ENCODE data around the gene SPINK4. TPM values are rescaled to one million over a fixed set of nuclear protein-coding genes. Genes with fewer than 3 reads are reported as not detected.

SPINK4 gene
- total RNA-seq, 1 experiment from 2014 or later, result not detected

GRCh38 chr9:33225319-33226147 is 14.4 kb upstream of the SPINK4 start:
- DNase-seq, result peak; percentile 20
- Histone ChIP-seq H3K4me3 (no peak overlapping the region), H3K36me3 (no peaks in the 10 kb centered on the region), H3K27me3 (no peaks in the 10 kb centered on the region), H3K9me3 (no peaks in the 10 kb centered on the region)

- Histone ChIP-seq H3K9me3 (no peaks in the 10 kb centered on the region), H3K27me3 (no peaks in the 10 kb centered on the region), H3K36me3 (no peaks in the 10 kb centered on the region), H3K4me3 (no peak overlapping the region)
- DNase-seq, result no peak
Observed at GRCh38 chr9:33227008-33227398, 13.0 kb upstream of the SPINK4 start.

- Histone ChIP-seq H3K4me3 (no peak overlapping the region), H3K36me3 (no peaks in the 10 kb centered on the region), H3K9me3 (no peaks in the 10 kb centered on the region), H3K27me3 (no peaks in the 10 kb centered on the region)
- DNase-seq, result no peak
Observed at GRCh38 chr9:33227741-33228140, 12.2 kb upstream of the SPINK4 start.

GRCh38 chr9:33228606-33229005 is 11.4 kb upstream of the SPINK4 start:
- Histone ChIP-seq H3K4me3 (no peak overlapping the region), H3K9me3 (no peaks in the 10 kb centered on the region), H3K27me3 (no peaks in the 10 kb centered on the region), H3K36me3 (no peaks in the 10 kb centered on the region)
- no peak for DNase-seq

GRCh38 chr9:33229359-33230114 is 10.4 kb upstream of the SPINK4 start:
- H3K36me3 ChIP-seq, result no peaks in the 10 kb centered on the region
- no peak for DNase-seq
- H3K4me3 ChIP-seq, result no peak overlapping the region
- H3K9me3 ChIP-seq, result no peaks in the 10 kb centered on the region
- H3K27me3 ChIP-seq, result no peaks in the 10 kb centered on the region

- no peak for DNase-seq
- H3K27me3 ChIP-seq, result no peaks in the 10 kb centered on the region
- no peaks in the 10 kb centered on the region for H3K36me3 ChIP-seq
- H3K4me3 ChIP-seq, result no peak overlapping the region
- H3K9me3 ChIP-seq, result no peaks in the 10 kb centered on the region
Observed at GRCh38 chr9:33230756-33231622, 9.0 kb upstream of the SPINK4 start.

- Histone ChIP-seq H3K4me3 (no peak overlapping the region), H3K9me3 (no peaks in the 10 kb centered on the region), H3K27me3 (no peaks in the 10 kb centered on the region), H3K36me3 (no peaks in the 10 kb centered on the region)
- DNase-seq, result no peak
Observed at GRCh38 chr9:33231623-33231942, 8.4 kb upstream of the SPINK4 start.

GRCh38 chr9:33232815-33233214 is 7.2 kb upstream of the SPINK4 start:
- no peaks in the 10 kb centered on the region for H3K27me3 ChIP-seq
- DNase-seq, result no peak

GRCh38 chr9:33233626-33234342 is 6.2 kb upstream of the SPINK4 start:
- peak; percentile 93 for DNase-seq
- no peaks in the 10 kb centered on the region for H3K36me3 ChIP-seq
- no peaks in the 10 kb centered on the region for H3K9me3 ChIP-seq
- H3K27me3 ChIP-seq, result no peaks in the 10 kb centered on the region
- H3K4me3 ChIP-seq, result no peak overlapping the region

More at GRCh38 chr9:33232815-33233214, 7.2 kb upstream of the SPINK4 start:
- H3K4me3 ChIP-seq, result no peak overlapping the region
- H3K9me3 ChIP-seq, result no peaks in the 10 kb centered on the region
- no peaks in the 10 kb centered on the region for H3K36me3 ChIP-seq

GRCh38 chr9:33234511-33235467 is 5.2 kb upstream of the SPINK4 start:
- Histone ChIP-seq H3K9me3 (no peaks in the 10 kb centered on the region), H3K27me3 (no peaks in the 10 kb centered on the region), H3K4me3 (no peak overlapping the region), H3K36me3 (no peaks in the 10 kb centered on the region)
- DNase-seq, result no peak

GRCh38 chr9:33236571-33236970 is 3.4 kb upstream of the SPINK4 start:
- Histone ChIP-seq H3K27me3 (no peaks in the 10 kb centered on the region), H3K4me3 (no peak overlapping the region), H3K36me3 (no peaks in the 10 kb centered on the region), H3K9me3 (no peaks in the 10 kb centered on the region)
- peak; percentile 85 for DNase-seq

GRCh38 chr9:33241298-33241697 is 1.3 kb downstream of the SPINK4 start:
- Histone ChIP-seq H3K9me3 (no peaks in the 10 kb centered on the region), H3K4me3 (no peak overlapping the region), H3K27me3 (no peaks in the 10 kb centered on the region), H3K36me3 (no peaks in the 10 kb centered on the region)
- DNase-seq, result no peak

- Histone ChIP-seq H3K27me3 (no peaks in the 10 kb centered on the region), H3K36me3 (no peaks in the 10 kb centered on the region), H3K9me3 (no peaks in the 10 kb centered on the region), H3K4me3 (no peak overlapping the region)
- no peak for DNase-seq
Observed at GRCh38 chr9:33242609-33243134, 2.7 kb downstream of the SPINK4 start.

- DNase-seq, result no peak
- no peaks in the 10 kb centered on the region for H3K27me3 ChIP-seq
- H3K9me3 ChIP-seq, result no peaks in the 10 kb centered on the region
- no peak overlapping the region for H3K4me3 ChIP-seq
- H3K36me3 ChIP-seq, result no peaks in the 10 kb centered on the region
Observed at GRCh38 chr9:33244137-33244784, 4.3 kb downstream of the SPINK4 start.

- Histone ChIP-seq H3K9me3 (no peaks in the 10 kb centered on the region), H3K27me3 (no peaks in the 10 kb centered on the region), H3K4me3 (no peak overlapping the region), H3K36me3 (peaks cover under 1% of the 10 kb centered on the region; the same call in 1 of the 2 replicates)
- no peak for DNase-seq
Observed at GRCh38 chr9:33245341-33245740, 5.4 kb downstream of the SPINK4 start.

Data from MG63 (cell line).